Neural progenitor cell (in vitro differentiated cells): Measurements from ENCODE around the gene PTPRT.

ENCODE experiments used
- CTCF ChIP-seq: fragments of 200-600 bp; sonication (generic); IDR thresholded peaks from 2 replicates; pipeline ENCODE4 v1.5.1; 2017; ENCODE audit warnings: antibody characterized with exemption, mild to moderate bottlenecking
- EZH2 ChIP-seq: fragments of 200-600 bp; sonication (generic); IDR thresholded peaks from 2 replicates; pipeline ENCODE4 v1.6.1; 2017; ENCODE audit warnings: antibody characterized with exemption, mild to moderate bottlenecking, moderate library complexity
- EZH2phosphoT487 ChIP-seq: fragments of 200-600 bp; sonication (generic); IDR thresholded peaks from 2 replicates; pipeline ENCODE4 v1.6.1; 2017; ENCODE audit warnings: antibody characterized with exemption

DNA sequence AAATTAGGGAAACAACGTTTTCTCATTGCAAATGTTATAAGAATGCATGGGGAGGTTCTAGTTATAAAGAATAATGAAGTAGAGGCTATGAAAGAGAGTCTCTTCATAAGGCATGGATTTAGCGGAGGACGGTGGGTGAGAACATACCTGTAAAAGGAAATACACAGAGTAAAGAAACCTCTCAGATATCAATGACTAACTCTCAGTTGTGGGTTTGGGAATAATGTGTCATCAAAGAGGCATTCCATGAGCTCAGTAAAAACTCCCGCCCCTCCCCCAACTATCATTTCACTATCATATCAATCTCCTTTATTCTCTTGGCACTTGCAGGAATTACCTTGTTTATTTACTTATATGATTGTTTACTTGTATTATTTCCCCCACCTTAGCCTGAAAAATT, 695.4 kb downstream of the PTPRT start:
- TF ChIP-seq CTCF (no peak), EZH2 (no peak), EZH2phosphoT487 (no peak)
